ENCODE data around the gene PSMG3.

DNA sequence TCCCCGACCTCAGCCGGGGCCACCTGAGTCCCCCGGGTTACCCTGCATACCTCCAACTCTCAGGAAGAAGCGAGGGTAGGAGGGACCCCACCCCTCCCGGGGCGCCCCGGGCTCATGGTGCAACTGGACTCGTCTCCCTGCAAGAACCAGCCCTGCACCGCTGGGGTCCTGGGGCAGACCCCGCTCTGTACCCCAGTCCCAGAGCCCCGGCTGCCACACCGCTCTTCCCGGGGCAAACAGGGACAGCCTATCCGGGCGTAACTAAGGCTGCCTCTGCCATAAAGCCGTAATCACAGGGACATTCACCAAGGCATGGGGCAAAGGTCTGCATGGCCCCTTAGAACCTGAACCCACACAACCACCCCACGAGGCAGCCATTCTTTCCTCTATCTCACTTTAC is 46.0 kb downstream of the PSMG3 start:
- TF ChIP-seq, protein P1, sequence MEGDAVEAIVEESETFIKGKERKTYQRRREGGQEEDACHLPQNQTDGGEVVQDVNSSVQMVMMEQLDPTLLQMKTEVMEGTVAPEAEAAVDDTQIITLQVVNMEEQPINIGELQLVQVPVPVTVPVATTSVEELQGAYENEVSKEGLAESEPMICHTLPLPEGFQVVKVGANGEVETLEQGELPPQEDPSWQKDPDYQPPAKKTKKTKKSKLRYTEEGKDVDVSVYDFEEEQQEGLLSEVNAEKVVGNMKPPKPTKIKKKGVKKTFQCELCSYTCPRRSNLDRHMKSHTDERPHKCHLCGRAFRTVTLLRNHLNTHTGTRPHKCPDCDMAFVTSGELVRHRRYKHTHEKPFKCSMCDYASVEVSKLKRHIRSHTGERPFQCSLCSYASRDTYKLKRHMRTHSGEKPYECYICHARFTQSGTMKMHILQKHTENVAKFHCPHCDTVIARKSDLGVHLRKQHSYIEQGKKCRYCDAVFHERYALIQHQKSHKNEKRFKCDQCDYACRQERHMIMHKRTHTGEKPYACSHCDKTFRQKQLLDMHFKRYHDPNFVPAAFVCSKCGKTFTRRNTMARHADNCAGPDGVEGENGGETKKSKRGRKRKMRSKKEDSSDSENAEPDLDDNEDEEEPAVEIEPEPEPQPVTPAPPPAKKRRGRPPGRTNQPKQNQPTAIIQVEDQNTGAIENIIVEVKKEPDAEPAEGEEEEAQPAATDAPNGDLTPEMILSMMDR (IDR thresholded peaks at IDR 0.05) = no peak
- TF ChIP-seq EP300 (IDR thresholded peaks at IDR 0.05) (no peak), POLR2AphosphoS5 (IDR thresholded peaks at IDR 0.05) (no peak)

All from esophagus muscularis mucosa (tissue), 4 donors.